Measurements from ENCODE around the gene BAIAP2.
A peak's percentile ranks its signal among the peaks of the same experiment; 100 is the strongest.

The BAIAP2 gene

DNA sequence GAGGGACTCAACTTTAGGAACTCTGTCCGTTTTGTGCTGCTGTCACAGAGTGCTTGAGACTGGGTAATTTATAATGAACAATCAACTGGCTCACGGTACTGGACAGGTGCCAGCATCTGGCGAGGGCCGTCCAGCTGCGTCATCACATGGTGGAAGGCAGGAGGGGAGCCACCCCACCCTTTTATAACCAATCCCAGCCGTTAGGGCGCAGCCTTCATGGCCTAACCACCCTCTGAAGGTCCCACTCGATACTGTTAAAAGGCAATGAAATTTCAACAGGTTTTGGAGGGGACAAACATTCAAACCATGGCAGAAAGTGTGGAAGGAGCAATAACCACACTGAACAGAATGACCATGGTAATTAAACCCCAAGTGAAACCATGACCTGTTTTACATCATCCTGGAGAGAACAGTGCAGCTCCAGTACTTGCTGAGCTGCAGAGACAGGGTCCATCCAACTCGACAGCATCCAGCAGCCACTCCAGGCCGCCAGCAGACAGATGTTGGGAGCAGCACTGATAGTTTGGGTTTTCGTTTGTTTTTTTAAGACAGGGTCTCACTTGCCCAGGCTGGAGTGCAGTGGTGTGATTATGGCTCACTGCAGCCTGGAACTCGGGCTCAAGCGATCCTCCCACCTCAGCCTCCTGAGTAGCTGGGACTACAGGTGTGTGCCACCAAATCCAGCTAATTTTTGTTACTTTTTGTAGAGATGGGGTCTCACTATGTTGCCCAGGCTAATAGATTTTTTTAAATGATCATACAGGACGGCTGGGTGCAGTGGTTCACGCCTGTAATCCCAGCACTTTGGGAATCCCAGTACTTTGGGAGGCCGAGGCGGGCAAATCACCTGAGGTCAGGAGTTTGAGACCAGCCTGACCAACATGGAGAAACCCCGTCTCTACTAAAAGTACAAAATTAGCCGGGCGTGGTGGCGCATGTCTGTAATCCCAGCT lies 32.3 kb upstream of the BAIAP2 start:
- Histone ChIP-seq H3K36me3 (ENCODE audit: control insufficient read depth in 2 of 2, insufficient read depth in 2 of 2, low read length in 2 of 2) (peaks cover 8 to 17% of the 10 kb centered on the region in 2 donors), H3K27ac (ENCODE audit: low read length) (no peak overlapping the region), H3K4me3 (ENCODE audit: low read length in 2 of 2) (no peak overlapping the region), H3K4me1 (ENCODE audit: control insufficient read depth, insufficient read depth, low read length) (peaks cover 21% of the 10 kb centered on the region), H3K9ac (ENCODE audit: low read length in 2 of 2) (no peak overlapping the region), H3K9me3 (ENCODE audit: control insufficient read depth in 2 of 2, low read length in 2 of 2) (no peaks in the 10 kb centered on the region), H3K27me3 (ENCODE audit: control insufficient read depth in 1 of 2, insufficient read depth in 2 of 2, low read length in 2 of 2) (peaks cover 8 to 16% of the 10 kb centered on the region in 2 donors)

DNA sequence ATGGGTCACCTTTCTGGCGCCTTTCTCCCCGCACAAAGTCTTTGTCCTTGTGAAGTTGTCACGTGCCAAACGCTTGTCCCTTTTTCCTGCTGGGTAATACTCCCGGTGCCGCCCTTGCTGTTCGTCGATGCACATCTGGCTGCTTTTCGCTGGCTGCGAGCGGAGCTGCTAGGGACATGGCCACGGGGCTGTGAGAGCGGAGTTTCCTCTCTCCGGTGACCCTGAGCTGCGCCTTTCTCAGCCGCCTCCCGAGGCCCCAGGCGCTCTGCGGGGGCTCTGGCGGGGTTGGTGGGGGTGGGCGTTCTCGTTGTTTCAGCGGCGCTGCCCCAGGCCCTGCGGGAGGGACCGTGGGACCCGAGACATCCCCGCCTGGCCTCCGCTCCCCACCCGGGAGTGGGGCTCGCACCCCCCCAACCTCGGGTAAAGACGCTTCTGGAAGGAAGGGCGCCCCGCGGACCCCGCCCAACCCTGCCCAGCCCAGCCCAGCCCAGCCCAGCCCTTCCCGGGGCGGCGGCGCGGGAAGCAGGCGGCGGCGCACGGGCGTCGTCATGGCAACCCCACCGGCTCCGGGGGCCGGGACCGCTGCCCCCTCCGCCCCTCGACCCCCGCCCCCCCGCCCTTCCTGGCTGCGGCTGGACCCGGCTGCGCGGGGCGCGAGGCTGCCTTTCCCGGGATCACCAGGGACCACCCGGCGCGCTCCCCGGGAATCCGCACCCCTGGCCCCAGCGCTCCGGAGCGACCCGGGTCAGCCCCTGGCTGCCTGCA lies 31.1 kb upstream of the BAIAP2 start:
- Histone ChIP-seq H3K27ac (ENCODE audit: low read length) (no peak overlapping the region), H3K4me3 (ENCODE audit: low read length in 2 of 2) (peak overlapping the region in 1 of 2 donors; percentile 54), H3K27me3 (ENCODE audit: control insufficient read depth in 1 of 2, insufficient read depth in 2 of 2, low read length in 2 of 2) (peaks cover 8 to 16% of the 10 kb centered on the region in 2 donors), H3K4me1 (ENCODE audit: control insufficient read depth, insufficient read depth, low read length) (peaks cover 21% of the 10 kb centered on the region), H3K9ac (ENCODE audit: low read length in 2 of 2) (no peak overlapping the region), H3K36me3 (ENCODE audit: control insufficient read depth in 2 of 2, insufficient read depth in 2 of 2, low read length in 2 of 2) (peaks cover 0 to 5% of the 10 kb centered on the region in 2 donors), H3K9me3 (ENCODE audit: control insufficient read depth in 2 of 2, low read length in 2 of 2) (no peaks in the 10 kb centered on the region)

DNA sequence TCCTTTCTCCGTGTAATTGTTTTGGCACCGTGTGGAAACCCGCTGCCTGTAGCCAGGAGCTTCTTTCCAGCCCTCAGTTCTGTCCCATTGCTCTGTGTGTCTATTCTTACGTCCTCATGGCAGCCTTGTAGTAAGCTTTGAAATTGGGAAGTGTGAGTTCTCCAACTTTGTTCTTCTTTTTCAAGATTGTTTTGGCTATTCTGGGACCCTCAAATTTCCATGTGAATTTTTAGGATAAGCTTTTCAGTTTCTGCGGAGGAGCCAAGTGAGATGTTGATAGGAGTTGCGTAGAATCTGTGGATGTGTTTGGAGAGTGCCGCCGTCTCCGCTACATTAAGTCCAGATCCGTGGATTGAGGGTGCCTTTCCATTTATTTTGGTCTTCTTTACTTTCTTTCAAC lies 28.1 kb upstream of the BAIAP2 start:
- peaks cover 8 to 16% of the 10 kb centered on the region in 2 donors for H3K27me3 ChIP-seq (ENCODE audit: control insufficient read depth in 1 of 2, insufficient read depth in 2 of 2, low read length in 2 of 2)
- peaks cover 20% of the 10 kb centered on the region for H3K4me1 ChIP-seq (ENCODE audit: control insufficient read depth, insufficient read depth, low read length)
- H3K9me3 ChIP-seq (ENCODE audit: control insufficient read depth in 2 of 2, low read length in 2 of 2) = no peaks in the 10 kb centered on the region
- H3K27ac ChIP-seq (ENCODE audit: low read length) = no peak overlapping the region
- no peak overlapping the region for H3K4me3 ChIP-seq (ENCODE audit: low read length in 2 of 2)
- H3K36me3 ChIP-seq (ENCODE audit: control insufficient read depth in 2 of 2, insufficient read depth in 2 of 2, low read length in 2 of 2) = no peaks in the 10 kb centered on the region
- no peak overlapping the region for H3K9ac ChIP-seq (ENCODE audit: low read length in 2 of 2)

DNA sequence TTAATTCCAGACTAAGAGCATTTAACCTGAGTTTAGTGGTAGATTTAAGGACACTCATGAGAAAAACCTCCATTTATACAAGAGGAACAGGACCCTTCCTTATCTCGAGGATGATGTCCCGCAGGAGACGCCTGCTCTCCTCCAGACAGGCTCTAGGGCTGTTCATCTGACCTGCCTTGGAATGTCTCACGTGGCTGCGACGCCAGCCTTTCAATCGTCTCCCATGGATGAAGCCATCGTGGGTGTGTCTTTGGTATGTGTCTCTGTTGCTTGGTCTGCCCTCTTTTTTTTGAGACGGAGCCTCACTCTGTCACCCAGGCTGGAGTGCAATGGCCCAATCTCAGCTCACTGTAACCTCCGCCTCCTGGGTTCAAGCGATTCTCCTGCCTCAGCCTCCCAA lies 26.8 kb upstream of the BAIAP2 start:
- H3K9me3 ChIP-seq (ENCODE audit: control insufficient read depth in 2 of 2, low read length in 2 of 2) = no peaks in the 10 kb centered on the region

DNA sequence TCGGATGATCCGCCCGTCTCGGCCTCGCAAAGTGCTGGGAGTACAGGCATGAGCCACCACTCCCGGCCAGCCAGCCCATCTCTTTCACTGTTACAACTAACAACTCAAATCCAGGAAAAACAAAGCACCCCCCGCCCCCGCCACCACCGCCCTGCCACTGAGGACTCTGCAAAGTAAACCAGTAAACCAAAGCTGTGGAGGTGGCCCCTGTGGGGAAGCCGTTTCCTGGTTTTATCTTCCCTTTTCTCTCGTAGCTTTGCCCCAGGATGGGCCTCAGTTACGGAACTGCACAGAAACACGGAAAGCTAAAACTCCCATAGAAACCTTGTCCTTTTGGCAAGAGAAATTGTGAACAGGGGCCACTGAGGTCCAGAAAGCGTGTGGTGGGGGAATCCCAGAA lies 25.8 kb upstream of the BAIAP2 start:
- Histone ChIP-seq H3K27me3 (ENCODE audit: control insufficient read depth in 1 of 2, insufficient read depth in 2 of 2, low read length in 2 of 2) (peaks cover 6 to 7% of the 10 kb centered on the region in 2 donors), H3K9me3 (ENCODE audit: control insufficient read depth in 2 of 2, low read length in 2 of 2) (no peaks in the 10 kb centered on the region), H3K4me3 (ENCODE audit: low read length in 2 of 2) (no peak overlapping the region), H3K9ac (ENCODE audit: low read length in 2 of 2) (no peak overlapping the region), H3K27ac (ENCODE audit: low read length) (no peak overlapping the region), H3K36me3 (ENCODE audit: control insufficient read depth in 2 of 2, insufficient read depth in 2 of 2, low read length in 2 of 2) (no peaks in the 10 kb centered on the region), H3K4me1 (ENCODE audit: control insufficient read depth, insufficient read depth, low read length) (peaks cover 7% of the 10 kb centered on the region)

More for the DNA sequence above, 26.8 kb upstream of the BAIAP2 start:
- Histone ChIP-seq H3K27ac (ENCODE audit: low read length) (no peak overlapping the region), H3K4me1 (ENCODE audit: control insufficient read depth, insufficient read depth, low read length) (peaks cover 9% of the 10 kb centered on the region), H3K9ac (ENCODE audit: low read length in 2 of 2) (no peak overlapping the region), H3K36me3 (ENCODE audit: control insufficient read depth in 2 of 2, insufficient read depth in 2 of 2, low read length in 2 of 2) (no peaks in the 10 kb centered on the region), H3K4me3 (ENCODE audit: low read length in 2 of 2) (no peak overlapping the region), H3K27me3 (ENCODE audit: control insufficient read depth in 1 of 2, insufficient read depth in 2 of 2, low read length in 2 of 2) (peaks cover 8 to 15% of the 10 kb centered on the region in 2 donors)

DNA sequence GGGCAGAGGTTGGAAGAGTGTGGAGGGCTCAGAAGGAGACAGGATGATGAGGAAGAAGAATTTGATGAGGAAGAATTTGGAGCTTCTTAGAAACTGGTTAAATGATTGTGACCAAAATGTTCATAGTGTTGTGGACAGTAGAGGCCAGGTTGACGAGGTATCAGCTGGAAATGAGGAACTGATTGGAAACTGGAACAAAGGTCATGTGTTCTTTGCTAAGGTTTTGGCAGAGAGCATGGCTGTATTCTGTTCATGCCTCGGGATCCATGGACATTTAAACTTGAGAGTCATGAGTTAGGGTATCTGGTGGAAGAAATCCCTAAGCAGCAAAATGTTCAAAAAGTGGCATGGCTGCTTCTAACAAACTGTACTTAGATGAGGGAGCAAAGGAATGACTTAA lies 24.0 kb upstream of the BAIAP2 start:
- Histone ChIP-seq H3K27me3 (ENCODE audit: control insufficient read depth in 1 of 2, insufficient read depth in 2 of 2, low read length in 2 of 2) (no peaks in the 10 kb centered on the region), H3K4me1 (ENCODE audit: control insufficient read depth, insufficient read depth, low read length) (no peaks in the 10 kb centered on the region), H3K4me3 (ENCODE audit: low read length in 2 of 2) (no peak overlapping the region), H3K27ac (ENCODE audit: low read length) (no peak overlapping the region), H3K9me3 (ENCODE audit: control insufficient read depth in 2 of 2, low read length in 2 of 2) (no peaks in the 10 kb centered on the region), H3K9ac (ENCODE audit: low read length in 2 of 2) (no peak overlapping the region), H3K36me3 (ENCODE audit: control insufficient read depth in 2 of 2, insufficient read depth in 2 of 2, low read length in 2 of 2) (no peaks in the 10 kb centered on the region)

DNA sequence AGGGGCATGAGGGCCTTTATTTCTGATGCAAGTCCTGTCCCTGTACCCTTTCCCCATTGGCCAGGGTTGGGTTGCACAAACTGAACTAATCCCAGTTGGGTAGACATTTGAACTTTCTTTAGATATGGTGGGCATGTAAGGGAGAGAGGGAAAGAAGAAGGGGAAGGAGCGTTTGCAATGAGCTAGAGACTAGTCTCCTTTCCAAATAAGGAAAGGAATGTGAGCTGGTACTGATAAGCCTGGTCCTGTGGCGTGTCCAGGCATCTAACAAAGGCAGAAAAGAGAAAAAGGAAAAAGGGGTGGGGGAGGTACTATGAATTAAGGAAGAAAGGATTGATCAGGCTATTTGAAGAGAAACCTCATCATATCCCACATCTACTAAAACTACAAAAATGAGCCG lies 23.0 kb upstream of the BAIAP2 start:
- no peak overlapping the region for H3K27ac ChIP-seq (ENCODE audit: low read length)
- H3K4me1 ChIP-seq (ENCODE audit: control insufficient read depth, insufficient read depth, low read length) = no peaks in the 10 kb centered on the region
- H3K36me3 ChIP-seq (ENCODE audit: control insufficient read depth in 2 of 2, insufficient read depth in 2 of 2, low read length in 2 of 2) = no peaks in the 10 kb centered on the region
- no peak overlapping the region for H3K9ac ChIP-seq (ENCODE audit: low read length in 2 of 2)
- no peaks in the 10 kb centered on the region for H3K9me3 ChIP-seq (ENCODE audit: control insufficient read depth in 2 of 2, low read length in 2 of 2)
- no peaks in the 10 kb centered on the region for H3K27me3 ChIP-seq (ENCODE audit: control insufficient read depth in 1 of 2, insufficient read depth in 2 of 2, low read length in 2 of 2)
- no peak overlapping the region for H3K4me3 ChIP-seq (ENCODE audit: low read length in 2 of 2)

DNA sequence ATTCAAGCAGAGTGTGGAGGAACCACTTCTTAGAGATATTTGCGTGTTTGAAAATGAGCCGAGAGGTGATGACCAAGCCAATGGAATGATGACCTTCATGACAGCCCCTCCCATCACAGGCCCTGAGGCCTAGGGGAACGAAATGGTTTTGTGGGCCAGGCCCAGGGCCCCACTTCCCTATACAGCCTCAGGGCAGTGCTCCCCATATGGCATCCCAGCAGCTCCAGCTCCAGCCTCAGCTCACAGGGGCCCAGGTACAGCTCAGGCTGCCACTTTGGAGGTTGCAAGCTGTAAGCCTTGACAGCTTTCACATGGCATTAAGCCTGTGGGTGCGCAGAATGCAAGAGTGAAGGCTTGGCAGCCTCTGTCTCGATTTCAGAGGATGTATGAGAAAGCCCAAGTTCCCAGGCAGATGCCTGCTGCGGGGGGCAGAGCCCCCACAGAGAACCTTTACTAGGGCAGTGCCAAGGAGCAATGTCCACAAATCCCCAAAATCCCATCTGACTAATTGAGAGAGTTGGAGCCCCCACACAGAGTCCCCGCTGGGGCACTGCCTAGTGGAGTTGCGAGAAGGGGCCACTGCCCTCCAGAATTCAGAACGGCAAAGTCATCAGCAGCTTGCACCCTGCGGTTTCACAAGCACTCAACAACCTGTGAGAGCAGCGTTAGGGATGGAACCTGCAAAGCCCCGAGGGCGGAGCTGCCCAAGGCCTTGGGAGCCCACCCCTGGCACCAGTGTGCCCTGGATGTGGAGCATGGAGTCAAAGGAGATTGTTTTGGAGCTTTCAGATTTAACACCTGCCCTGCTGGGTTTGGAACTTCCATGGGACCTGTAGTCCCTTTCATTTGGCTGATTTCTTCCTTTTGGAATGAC lies 22.1 kb upstream of the BAIAP2 start:
- Histone ChIP-seq H3K9me3 (ENCODE audit: control insufficient read depth in 2 of 2, low read length in 2 of 2) (no peaks in the 10 kb centered on the region), H3K36me3 (ENCODE audit: control insufficient read depth in 2 of 2, insufficient read depth in 2 of 2, low read length in 2 of 2) (no peaks in the 10 kb centered on the region), H3K9ac (ENCODE audit: low read length in 2 of 2) (no peak overlapping the region), H3K27me3 (ENCODE audit: control insufficient read depth in 1 of 2, insufficient read depth in 2 of 2, low read length in 2 of 2) (no peaks in the 10 kb centered on the region), H3K27ac (ENCODE audit: low read length) (no peak overlapping the region), H3K4me3 (ENCODE audit: low read length in 2 of 2) (no peak overlapping the region), H3K4me1 (ENCODE audit: control insufficient read depth, insufficient read depth, low read length) (peaks cover under 1% of the 10 kb centered on the region)

DNA sequence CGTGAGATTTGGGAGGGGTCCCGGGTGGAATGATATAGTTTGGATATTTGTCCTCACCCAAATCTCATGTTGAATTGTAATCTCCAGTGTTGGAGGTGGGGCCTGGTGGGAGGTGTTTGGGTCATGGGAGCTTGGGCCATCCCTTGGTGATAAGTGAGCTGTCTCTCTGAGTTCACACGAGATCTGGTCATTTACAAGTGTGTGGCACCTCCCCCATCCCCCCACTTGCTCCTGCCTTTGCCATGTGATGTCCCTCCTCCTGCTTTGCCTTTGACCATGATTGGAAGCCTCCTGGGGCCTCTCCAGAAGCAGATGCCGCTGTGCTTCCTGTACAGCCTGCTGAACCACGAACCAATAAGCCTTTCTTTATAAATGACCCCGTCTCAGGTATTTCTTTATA lies 21.3 kb upstream of the BAIAP2 start:
- H3K27ac ChIP-seq (ENCODE audit: low read length) = no peak overlapping the region
- no peak overlapping the region for H3K9ac ChIP-seq (ENCODE audit: low read length in 2 of 2)
- no peak overlapping the region for H3K4me3 ChIP-seq (ENCODE audit: low read length in 2 of 2)
- no peaks in the 10 kb centered on the region for H3K36me3 ChIP-seq (ENCODE audit: control insufficient read depth in 2 of 2, insufficient read depth in 2 of 2, low read length in 2 of 2)
- H3K4me1 ChIP-seq (ENCODE audit: control insufficient read depth, insufficient read depth, low read length) = peaks cover 9% of the 10 kb centered on the region
- H3K9me3 ChIP-seq (ENCODE audit: control insufficient read depth in 2 of 2, low read length in 2 of 2) = no peaks in the 10 kb centered on the region
- no peaks in the 10 kb centered on the region for H3K27me3 ChIP-seq (ENCODE audit: control insufficient read depth in 1 of 2, insufficient read depth in 2 of 2, low read length in 2 of 2)

DNA sequence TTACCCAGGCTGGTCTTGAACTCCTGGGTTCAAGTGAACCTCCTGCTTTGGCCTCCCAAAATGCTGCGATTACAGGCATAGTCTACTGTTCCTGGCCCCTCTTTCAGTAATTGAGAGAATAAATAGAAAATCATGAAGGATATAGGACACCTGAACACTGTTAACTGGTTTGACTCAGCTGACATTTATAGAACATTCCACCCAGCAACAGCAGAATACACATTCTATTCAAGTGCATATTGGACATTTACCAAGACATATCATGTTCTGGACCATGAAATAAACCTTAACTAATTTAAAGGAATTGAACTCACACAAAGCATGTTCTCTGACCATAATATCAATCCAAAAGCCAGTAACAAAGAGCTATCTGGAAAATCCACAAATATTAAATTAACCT lies 19.8 kb upstream of the BAIAP2 start:
- no peak overlapping the region for H3K27ac ChIP-seq (ENCODE audit: low read length)
- H3K4me1 ChIP-seq (ENCODE audit: control insufficient read depth, insufficient read depth, low read length) = peaks cover 9% of the 10 kb centered on the region
- H3K36me3 ChIP-seq (ENCODE audit: control insufficient read depth in 2 of 2, insufficient read depth in 2 of 2, low read length in 2 of 2) = no peaks in the 10 kb centered on the region
- H3K27me3 ChIP-seq (ENCODE audit: control insufficient read depth in 1 of 2, insufficient read depth in 2 of 2, low read length in 2 of 2) = no peaks in the 10 kb centered on the region
- no peaks in the 10 kb centered on the region for H3K9me3 ChIP-seq (ENCODE audit: control insufficient read depth in 2 of 2, low read length in 2 of 2)
- no peak overlapping the region for H3K4me3 ChIP-seq (ENCODE audit: low read length in 2 of 2)
- no peak overlapping the region for H3K9ac ChIP-seq (ENCODE audit: low read length in 2 of 2)
